ENCODE measurements around the gene WDR5.

- TF ChIP-seq EZH2 (IDR thresholded peaks at IDR 0.05) (no peak), POLR2AphosphoS5 (IDR thresholded peaks at IDR 0.05; ENCODE audit: borderline replicate concordance, low read depth, low read length) (no peak)
These were observed 69.9 kb downstream of the WDR5 start for GRCh38 chr9:134205672-134206310.

All from SK-N-MC (cell line).